ENCODE data around the gene RDH13.

Gene RDH13

DNA sequence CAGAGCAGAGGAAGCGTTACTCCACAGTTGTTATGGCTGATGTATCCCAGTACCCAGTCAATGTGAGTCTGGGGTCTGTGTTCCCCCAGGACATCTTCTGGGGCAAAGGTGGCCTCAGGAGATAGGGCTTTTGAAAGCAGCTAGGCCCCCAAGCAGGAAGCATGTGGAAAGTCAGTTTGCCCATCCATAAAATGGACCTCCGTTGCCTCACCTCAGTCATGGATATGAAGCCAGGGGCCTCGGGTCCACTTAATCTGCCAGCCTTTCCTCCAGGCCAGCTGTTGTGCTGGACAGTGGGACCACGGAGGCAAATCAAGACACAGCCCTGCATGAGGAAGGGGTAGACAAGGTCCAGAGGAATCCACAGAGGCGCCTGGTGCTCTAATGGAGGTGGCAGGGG lies 16.0 kb upstream of the RDH13 start:
- Histone ChIP-seq H3K4me3 (ENCODE audit: low read length in 2 of 2) (no peak overlapping the region), H3K14ac (ENCODE audit: low read length) (no peak overlapping the region), H4K8ac (ENCODE audit: low read depth, low read length) (no peak overlapping the region), H3K79me1 (ENCODE audit: low read depth, low read length) (no peaks in the 10 kb centered on the region), H2AK5ac (ENCODE audit: low read depth, low read length) (no peak overlapping the region), H3K36me3 (replicated peaks in 1 of 2; ENCODE audit: control insufficient read depth in 2 of 2, insufficient read depth in 2 of 2, low read length in 2 of 2) (no peaks in the 10 kb centered on the region), H3K18ac (ENCODE audit: low read length) (no peak overlapping the region), H4K91ac (ENCODE audit: low read depth, low read length, poor library complexity) (no peak overlapping the region), H2AFZ (ENCODE audit: low read length) (no peak overlapping the region), H3K4me1 (ENCODE audit: control insufficient read depth in 2 of 2, insufficient read depth in 1 of 2, low read depth in 1 of 2, low read length in 2 of 2) (peaks cover 2 to 12% of the 10 kb centered on the region in 2 donors), H3K23ac (ENCODE audit: low read depth, low read length, poor library complexity) (no peak overlapping the region), H3K27ac (replicated peaks; ENCODE audit: low read length) (no peak overlapping the region), H3K4me2 (ENCODE audit: insufficient read depth, low read length, poor library complexity, severe bottlenecking) (no peak overlapping the region), H2BK120ac (ENCODE audit: low read depth, low read length) (no peak overlapping the region), H3K27me3 (ENCODE audit: control insufficient read depth in 3 of 3, insufficient read depth in 3 of 3, low read depth in 1 of 3, low read length in 3 of 3) (peaks cover 4 to 54% (median 54%) of the 10 kb centered on the region in 3 experiments), H3K4ac (ENCODE audit: low read length) (no peak overlapping the region), H3K9me3 (replicated peaks in 1 of 2; ENCODE audit: control insufficient read depth in 2 of 2, insufficient read depth in 1 of 2, low read depth in 1 of 2, low read length in 2 of 2) (peaks cover 2 to 15% of the 10 kb centered on the region in 2 donors), H2BK12ac (ENCODE audit: low read length) (no peak overlapping the region), H3K9ac (ENCODE audit: low read depth, low read length, poor library complexity) (no peak overlapping the region), H2BK15ac (ENCODE audit: low read length) (no peak overlapping the region), H2BK5ac (ENCODE audit: low read length) (no peak overlapping the region)
- no CpG with 5 or more reads among the region's 5 CpGs for WGBS, 2 donors (ENCODE audit: extremely low coverage in 2 of 2, insufficient read length in 2 of 2, insufficient replicate concordance in 1 of 2)
- no peak for DNase-seq (ENCODE audit: low spot score)

DNA sequence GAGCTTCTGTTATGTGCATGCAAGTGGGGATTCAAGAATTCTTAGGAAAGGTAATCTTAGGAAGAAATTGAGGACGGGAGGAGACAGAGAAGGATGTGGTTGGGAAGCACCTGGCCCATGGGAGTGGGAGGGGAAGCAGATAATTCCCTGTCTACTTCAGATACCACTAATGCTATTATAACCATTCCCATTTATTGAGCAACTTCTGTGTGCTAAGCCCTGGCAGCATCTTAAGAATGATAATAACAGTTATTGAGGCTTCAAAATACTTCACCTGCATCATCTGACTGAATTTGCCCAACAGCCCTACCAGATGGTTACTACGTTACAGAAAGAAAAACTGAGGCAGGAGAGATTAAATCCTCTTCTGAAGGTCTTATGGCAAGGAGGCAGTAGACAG lies 14.2 kb upstream of the RDH13 start:
- H2AK5ac ChIP-seq (ENCODE audit: low read depth, low read length), result no peak overlapping the region
- no CpG with 5 or more reads among the region's 2 CpGs for WGBS, 2 donors (ENCODE audit: extremely low coverage in 2 of 2, insufficient read length in 2 of 2, insufficient replicate concordance in 1 of 2)
- no peak overlapping the region for H2AFZ ChIP-seq (ENCODE audit: low read length)
- no peak overlapping the region for H3K23ac ChIP-seq (ENCODE audit: low read depth, low read length, poor library complexity)
- no peak overlapping the region for H2BK5ac ChIP-seq (ENCODE audit: low read length)
- no peak overlapping the region for H3K18ac ChIP-seq (ENCODE audit: low read length)
- no peak overlapping the region for H2BK120ac ChIP-seq (ENCODE audit: low read depth, low read length)
- H3K4me2 ChIP-seq (ENCODE audit: insufficient read depth, low read length, poor library complexity, severe bottlenecking), result no peak overlapping the region
- H3K79me1 ChIP-seq (ENCODE audit: low read depth, low read length), result no peaks in the 10 kb centered on the region
- no peak overlapping the region for H4K8ac ChIP-seq (ENCODE audit: low read depth, low read length)
- H2BK12ac ChIP-seq (ENCODE audit: low read length), result no peak overlapping the region
- no peak overlapping the region for H3K9ac ChIP-seq (ENCODE audit: low read depth, low read length, poor library complexity)
- no peak overlapping the region for H3K4me3 ChIP-seq (ENCODE audit: low read length in 2 of 2)
- H2BK15ac ChIP-seq (ENCODE audit: low read length), result no peak overlapping the region
- H3K27ac ChIP-seq (replicated peaks; ENCODE audit: low read length), result no peak overlapping the region
- H3K36me3 ChIP-seq (replicated peaks in 1 of 2; ENCODE audit: control insufficient read depth in 2 of 2, insufficient read depth in 2 of 2, low read length in 2 of 2), result no peaks in the 10 kb centered on the region
- peaks cover 4 to 12% of the 10 kb centered on the region in 2 donors for H3K9me3 ChIP-seq (replicated peaks in 1 of 2; ENCODE audit: control insufficient read depth in 2 of 2, insufficient read depth in 1 of 2, low read depth in 1 of 2, low read length in 2 of 2)
- peaks cover 2 to 10% of the 10 kb centered on the region in 2 donors for H3K4me1 ChIP-seq (ENCODE audit: control insufficient read depth in 2 of 2, insufficient read depth in 1 of 2, low read depth in 1 of 2, low read length in 2 of 2)
- no peak overlapping the region for H3K4ac ChIP-seq (ENCODE audit: low read length)
- no peak for DNase-seq (ENCODE audit: low spot score)
- no peak overlapping the region for H3K14ac ChIP-seq (ENCODE audit: low read length)
- peaks cover 0 to 54% (median 41%) of the 10 kb centered on the region in 3 experiments for H3K27me3 ChIP-seq (ENCODE audit: control insufficient read depth in 3 of 3, insufficient read depth in 3 of 3, low read depth in 1 of 3, low read length in 3 of 3)
- H4K91ac ChIP-seq (ENCODE audit: low read depth, low read length, poor library complexity), result no peak overlapping the region

DNA sequence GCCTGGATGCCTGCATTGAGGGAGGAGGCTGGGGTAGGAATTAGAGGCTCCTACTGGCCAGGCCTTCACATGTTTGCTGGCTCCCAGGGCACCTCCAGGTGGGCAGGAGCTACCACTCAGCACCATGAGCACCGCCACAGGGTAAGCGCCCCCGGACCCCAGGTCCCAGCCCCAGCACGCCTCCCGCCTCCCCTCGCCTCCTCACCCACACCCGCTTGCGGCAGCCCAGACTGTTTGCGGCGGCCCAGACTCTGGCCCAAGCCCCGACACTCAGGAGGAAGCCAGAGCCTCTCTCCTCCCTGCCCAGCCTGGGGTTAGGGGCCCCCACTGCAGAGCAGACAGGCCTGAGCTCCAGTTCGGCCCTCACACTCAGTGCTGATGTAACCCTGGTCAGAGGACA lies 13.4 kb upstream of the RDH13 start:
- Histone ChIP-seq H3K4me2 (ENCODE audit: insufficient read depth, low read length, poor library complexity, severe bottlenecking) (no peak overlapping the region), H3K36me3 (replicated peaks in 1 of 2; ENCODE audit: control insufficient read depth in 2 of 2, insufficient read depth in 2 of 2, low read length in 2 of 2) (no peaks in the 10 kb centered on the region), H4K91ac (ENCODE audit: low read depth, low read length, poor library complexity) (no peak overlapping the region), H3K14ac (ENCODE audit: low read length) (no peak overlapping the region), H3K9ac (ENCODE audit: low read depth, low read length, poor library complexity) (no peak overlapping the region), H3K18ac (ENCODE audit: low read length) (peak overlapping the region; percentile 72), H2BK15ac (ENCODE audit: low read length) (no peak overlapping the region), H4K8ac (ENCODE audit: low read depth, low read length) (peak overlapping the region; percentile 65), H3K4me3 (ENCODE audit: low read length in 2 of 2) (no peak overlapping the region), H2BK12ac (ENCODE audit: low read length) (no peak overlapping the region), H3K27me3 (ENCODE audit: control insufficient read depth in 3 of 3, insufficient read depth in 3 of 3, low read depth in 1 of 3, low read length in 3 of 3) (peaks cover 0 to 54% (median 38%) of the 10 kb centered on the region in 3 experiments), H3K27ac (replicated peaks; ENCODE audit: low read length) (no peak overlapping the region), H3K4ac (ENCODE audit: low read length) (no peak overlapping the region), H3K4me1 (ENCODE audit: control insufficient read depth in 2 of 2, insufficient read depth in 1 of 2, low read depth in 1 of 2, low read length in 2 of 2) (peaks cover 2 to 11% of the 10 kb centered on the region in 2 donors), H3K79me1 (ENCODE audit: low read depth, low read length) (no peaks in the 10 kb centered on the region), H2BK120ac (ENCODE audit: low read depth, low read length) (no peak overlapping the region), H3K9me3 (replicated peaks in 1 of 2; ENCODE audit: control insufficient read depth in 2 of 2, insufficient read depth in 1 of 2, low read depth in 1 of 2, low read length in 2 of 2) (peaks cover 4 to 8% of the 10 kb centered on the region in 2 donors), H3K23ac (ENCODE audit: low read depth, low read length, poor library complexity) (no peak overlapping the region), H2BK5ac (ENCODE audit: low read length) (no peak overlapping the region), H2AFZ (ENCODE audit: low read length) (no peak overlapping the region), H2AK5ac (ENCODE audit: low read depth, low read length) (peak overlapping the region; percentile 94)
- no CpG with 5 or more reads among the region's 12 CpGs for WGBS, 2 donors (ENCODE audit: extremely low coverage in 2 of 2, insufficient read length in 2 of 2, insufficient replicate concordance in 1 of 2)
- no peak for DNase-seq (ENCODE audit: low spot score)

DNA sequence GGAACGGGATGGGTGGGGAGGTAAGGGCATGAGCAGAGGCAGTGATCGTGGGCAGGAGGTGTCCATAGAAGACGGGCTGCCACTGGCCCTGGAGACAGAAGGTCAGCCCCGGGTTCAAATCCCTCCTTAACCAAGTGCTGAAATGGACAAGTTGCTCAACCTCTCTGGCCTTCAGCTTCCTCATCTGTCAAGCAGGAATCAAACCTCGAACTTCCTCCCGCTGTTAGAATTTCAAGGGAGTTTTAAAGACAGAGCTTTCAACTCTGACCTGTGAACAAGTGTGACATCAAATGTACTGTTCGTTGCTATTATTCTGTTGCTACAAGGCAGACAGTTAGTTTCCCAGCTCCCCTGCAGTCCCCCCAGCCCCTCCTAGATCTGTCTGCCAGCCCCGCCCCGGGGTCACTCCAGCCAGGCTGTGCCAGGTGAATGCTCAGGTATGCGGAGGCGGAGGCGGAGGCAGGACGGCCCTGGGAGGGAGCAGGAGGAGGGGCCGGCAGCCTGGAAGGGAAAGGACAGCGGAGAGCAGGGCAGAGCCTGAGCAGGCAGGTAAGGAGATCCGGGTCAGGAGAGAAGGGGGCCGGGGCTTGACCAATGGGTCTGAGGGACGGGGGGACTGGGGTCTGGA lies 12.5 kb upstream of the RDH13 start, which contains the start of gene EPS8L1:
EPS8L1 (plus strand) TSS at position 499 of the 628 bp plus-strand sequence. CDS start 576 bp downstream, outside the sequence.
- Histone ChIP-seq H3K27ac (replicated peaks; ENCODE audit: low read length) (no peak within 1 kb of the TSS), H2BK15ac (ENCODE audit: low read length) (no peak within 1 kb of the TSS), H3K79me1 (ENCODE audit: low read depth, low read length) (no peaks in the 10 kb centered on the region), H2BK5ac (ENCODE audit: low read length) (no peak within 1 kb of the TSS), H3K4me3 (ENCODE audit: low read length in 2 of 2) (no peak within 1 kb of the TSS), H3K23ac (ENCODE audit: low read depth, low read length, poor library complexity) (peak within 1 kb of the TSS; percentile 73), H2AFZ (ENCODE audit: low read length) (no peak within 1 kb of the TSS), H4K91ac (ENCODE audit: low read depth, low read length, poor library complexity) (no peak within 1 kb of the TSS), H3K9me3 (replicated peaks in 1 of 2; ENCODE audit: control insufficient read depth in 2 of 2, insufficient read depth in 1 of 2, low read depth in 1 of 2, low read length in 2 of 2) (peaks cover 4% of the 10 kb centered on the region in 2 donors), H2BK120ac (ENCODE audit: low read depth, low read length) (no peak within 1 kb of the TSS), H3K4me2 (ENCODE audit: insufficient read depth, low read length, poor library complexity, severe bottlenecking) (no peak within 1 kb of the TSS), H2BK12ac (ENCODE audit: low read length) (no peak within 1 kb of the TSS), H3K18ac (ENCODE audit: low read length) (peak within 1 kb of the TSS; percentile 72), H3K4ac (ENCODE audit: low read length) (no peak within 1 kb of the TSS), H3K9ac (ENCODE audit: low read depth, low read length, poor library complexity) (no peak within 1 kb of the TSS), H3K14ac (ENCODE audit: low read length) (no peak within 1 kb of the TSS), H3K27me3 (ENCODE audit: control insufficient read depth in 3 of 3, insufficient read depth in 3 of 3, low read depth in 1 of 3, low read length in 3 of 3) (peaks cover 0 to 53% (median 35%) of the 10 kb centered on the region in 3 experiments), H3K4me1 (ENCODE audit: control insufficient read depth in 2 of 2, insufficient read depth in 1 of 2, low read depth in 1 of 2, low read length in 2 of 2) (peaks cover 0 to 9% of the 10 kb centered on the region in 2 donors), H4K8ac (ENCODE audit: low read depth, low read length) (peak within 1 kb of the TSS; percentile 65), H3K36me3 (replicated peaks in 1 of 2; ENCODE audit: control insufficient read depth in 2 of 2, insufficient read depth in 2 of 2, low read length in 2 of 2) (no peaks in the 10 kb centered on the region), H2AK5ac (ENCODE audit: low read depth, low read length) (peak within 1 kb of the TSS; percentile 94)
- no peak for DNase-seq (ENCODE audit: low spot score)
- no CpG with 5 or more reads among the region's 18 CpGs for WGBS, 2 donors (ENCODE audit: extremely low coverage in 2 of 2, insufficient read length in 2 of 2, insufficient replicate concordance in 1 of 2)
